Stimulated activated CD8-positive, alpha-beta memory T cell treated with anti-CD3 and anti-CD28 coated beads, Interleukin-4, amount 100 ng/mL, for 48 hours (primary cell): ENCODE measurements around the gene CPPED1.
"Not testable (repeated sequence)": the region's sequence is repeated elsewhere in the genome, so short reads cannot be mapped to it uniquely, and the experiment has no call there.

Experiments used
- DNase-seq: peaks from one replicate; pipeline ENCODE4 v3.0.0-alpha.2; 2020

CPPED1 gene

DNA sequence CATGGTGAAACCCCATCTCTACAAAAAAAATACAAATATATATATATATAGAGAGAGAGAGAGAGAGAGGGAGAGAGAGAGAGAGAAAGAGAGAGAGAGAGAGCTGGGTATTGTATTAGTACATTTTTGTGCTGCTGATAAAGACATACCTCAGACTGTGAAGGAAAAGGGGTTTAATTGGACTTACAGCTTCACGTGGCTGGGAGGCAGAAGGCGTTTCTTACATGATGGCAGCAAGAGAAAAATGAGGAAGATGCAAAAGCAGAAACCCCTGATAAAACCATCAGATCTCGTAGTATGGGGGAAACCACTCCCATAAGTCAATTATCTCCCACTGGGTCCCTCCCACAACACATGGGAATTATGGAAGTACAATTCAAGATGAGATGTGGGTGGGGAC is 37.5 kb downstream of the CPPED1 start:
- not testable (repeated sequence) for DNase-seq

DNA sequence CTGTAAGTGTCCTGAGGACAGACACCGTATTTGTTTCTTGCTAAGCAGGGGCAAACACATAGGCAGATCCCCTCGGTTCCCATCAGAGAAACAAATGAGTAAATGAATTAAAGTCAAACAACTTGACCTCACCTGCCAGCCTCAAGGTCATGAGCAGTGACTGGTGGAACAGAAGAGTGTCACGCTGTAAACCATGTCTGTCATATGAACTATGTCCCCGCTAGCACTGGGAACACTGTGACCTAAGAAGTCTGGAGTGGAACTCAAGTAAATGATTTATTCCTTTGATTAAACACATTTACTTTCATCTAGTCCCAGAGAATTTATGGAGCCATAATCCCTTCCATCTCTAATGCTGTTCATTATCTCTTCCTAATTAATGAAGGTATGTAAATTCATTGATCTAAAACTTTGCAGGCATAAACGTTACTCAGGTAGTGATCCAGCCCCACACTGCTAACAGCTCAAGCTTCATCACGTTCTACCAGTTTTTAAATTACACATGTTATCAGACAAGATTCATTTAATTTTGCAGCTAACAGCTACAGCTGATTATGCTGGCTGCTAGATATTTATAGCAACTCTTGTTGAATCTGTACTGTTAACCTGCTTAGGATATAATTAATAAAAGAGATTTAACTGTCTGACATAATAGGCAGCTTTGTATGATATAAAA is 38.7 kb downstream of the CPPED1 start:
- DNase-seq = no peak

DNA sequence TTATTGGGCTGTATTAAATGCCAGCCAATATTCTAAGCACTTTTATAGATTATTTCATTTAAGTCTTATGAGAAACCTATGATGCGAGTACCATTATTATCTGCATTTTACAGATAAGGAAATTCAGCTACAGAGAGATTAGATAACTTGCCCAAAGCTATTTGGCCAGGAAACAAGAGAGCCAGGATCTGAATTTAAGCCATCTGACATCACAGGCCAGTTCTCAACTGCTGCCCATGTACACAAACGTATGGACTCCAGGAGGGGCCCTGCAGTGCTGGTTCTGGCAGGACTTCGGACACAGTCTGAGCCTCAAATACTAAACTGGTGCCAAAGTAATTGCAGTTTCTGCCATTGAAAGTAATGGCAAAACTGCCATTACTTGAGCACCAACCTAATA is 40.2 kb downstream of the CPPED1 start:
- no peak for DNase-seq

DNA sequence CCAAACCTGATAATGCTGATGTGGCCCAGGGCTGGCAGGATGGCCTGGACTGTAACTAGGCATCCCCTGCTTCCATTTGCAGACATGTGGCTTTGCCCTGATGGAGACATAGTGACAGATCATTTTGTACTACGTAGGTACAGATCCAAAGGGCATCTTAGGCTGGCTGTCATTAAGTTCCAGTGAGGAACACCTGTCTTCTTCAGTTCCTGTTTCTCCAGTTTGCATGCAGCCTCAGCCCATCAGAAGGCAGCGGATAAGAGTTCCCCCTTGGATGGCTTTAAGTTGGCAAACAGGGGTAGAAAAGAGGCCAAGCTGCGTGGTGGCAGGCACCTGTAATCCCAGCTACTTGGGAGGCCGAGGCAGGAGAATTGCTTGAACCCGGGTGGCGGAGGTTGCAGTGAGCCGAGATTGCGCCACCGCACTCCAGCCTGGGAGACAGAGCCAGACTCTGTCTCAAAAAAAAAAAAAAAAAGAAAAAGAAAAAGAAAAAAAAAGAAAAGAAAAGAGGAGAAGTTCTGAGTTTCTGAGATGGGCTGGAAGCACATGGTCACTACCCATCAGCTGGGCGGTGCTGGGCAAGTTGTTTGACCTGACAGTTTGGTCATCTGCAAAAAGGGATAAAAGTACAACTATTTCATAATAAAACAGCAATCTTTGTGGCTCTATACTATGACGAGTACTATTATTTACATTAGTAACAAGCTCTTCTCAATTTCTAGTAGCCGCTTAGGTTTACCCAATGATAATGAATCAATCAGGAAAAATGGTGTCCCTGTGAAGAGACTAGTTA is 42.7 kb downstream of the CPPED1 start:
- DNase-seq = no peak

DNA sequence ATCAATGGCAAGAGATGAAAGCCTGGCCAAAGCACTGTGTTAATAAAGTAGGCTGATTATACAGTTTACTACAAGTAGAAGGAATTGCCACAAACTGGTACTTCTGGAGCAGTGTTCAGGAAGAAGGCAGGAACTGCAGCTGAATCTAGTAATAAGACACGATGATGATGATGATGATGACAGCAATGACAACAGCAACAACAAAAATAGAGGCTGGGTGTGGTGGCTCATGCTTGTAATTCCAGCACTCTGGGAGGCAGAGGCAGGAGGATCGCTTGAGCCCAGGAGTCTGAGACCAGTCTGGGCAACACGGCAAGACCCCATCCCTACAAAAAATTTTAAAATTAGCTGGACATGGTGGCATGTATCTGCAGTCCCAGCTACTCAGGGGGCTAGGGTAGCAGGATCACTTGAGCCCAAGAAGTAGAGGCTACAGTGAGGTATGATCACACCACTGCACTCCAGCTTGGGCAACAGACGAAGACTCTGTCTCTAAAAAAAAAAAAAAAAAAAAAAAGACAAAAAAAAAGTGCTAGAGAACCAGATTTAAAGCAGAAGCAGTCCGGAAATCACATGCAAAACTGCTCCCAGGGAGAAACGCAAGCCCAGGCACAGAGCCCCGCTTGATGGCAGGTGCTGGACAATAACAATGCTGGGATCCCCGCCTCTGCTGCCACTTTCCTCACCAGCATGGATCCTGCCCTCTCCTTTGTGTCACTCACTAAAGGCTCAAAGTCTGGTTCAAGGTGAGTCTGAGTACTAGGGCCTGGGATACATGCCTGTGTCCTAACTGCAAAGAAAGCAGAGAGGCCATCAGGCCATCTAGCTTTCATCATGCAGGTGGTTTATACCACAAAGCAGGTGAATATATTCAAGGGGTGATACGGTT is 44.8 kb downstream of the CPPED1 start:
- no peak for DNase-seq

DNA sequence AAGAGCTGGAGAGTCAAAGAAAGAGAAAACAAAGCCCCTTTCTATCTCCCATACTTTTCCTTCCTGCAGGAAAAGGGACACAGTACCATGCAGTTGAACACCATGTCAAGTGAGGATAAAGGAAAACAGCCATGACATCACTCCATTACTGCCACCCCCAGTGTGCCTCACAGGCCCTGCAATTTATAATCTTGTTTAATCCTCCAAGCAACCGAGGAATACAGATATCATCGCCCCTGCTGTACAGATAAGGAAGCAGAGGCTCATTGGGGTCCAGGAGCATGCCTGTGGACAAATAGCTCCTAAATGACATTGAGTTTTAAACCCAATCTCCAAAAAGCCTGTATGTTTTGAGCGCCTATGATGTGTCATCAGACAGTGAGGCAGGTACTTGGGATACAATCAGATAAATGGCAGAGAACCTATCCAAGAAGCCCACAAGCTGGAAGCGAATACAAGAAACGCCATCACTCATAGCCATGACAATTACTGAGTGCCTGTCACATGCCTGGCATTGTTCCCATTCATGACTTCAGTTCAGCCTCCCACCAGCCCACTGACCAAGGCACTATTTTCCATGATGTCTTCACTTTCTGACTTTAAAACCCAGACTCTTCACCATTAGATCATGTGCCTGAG is 45.5 kb downstream of the CPPED1 start:
- DNase-seq = no peak

DNA sequence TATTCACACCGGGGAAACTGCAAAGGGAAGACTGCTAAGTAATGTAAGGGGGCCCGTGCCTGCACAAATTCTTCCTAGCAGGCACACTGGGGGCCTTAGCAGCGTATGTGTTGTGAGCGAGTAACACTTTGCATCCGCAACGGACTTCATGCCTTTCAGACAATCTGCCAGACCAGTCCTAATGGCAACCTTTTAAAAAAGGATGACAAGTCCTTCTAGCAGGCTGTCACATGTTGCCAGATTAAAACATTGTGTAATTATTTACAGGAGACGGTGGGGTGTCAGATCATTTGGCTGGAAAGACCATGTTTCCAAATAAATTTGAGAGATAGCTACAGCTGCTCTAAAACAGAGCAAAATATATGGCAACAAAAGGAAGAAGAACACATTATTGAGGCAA is 46.1 kb downstream of the CPPED1 start:
- no peak for DNase-seq

DNA sequence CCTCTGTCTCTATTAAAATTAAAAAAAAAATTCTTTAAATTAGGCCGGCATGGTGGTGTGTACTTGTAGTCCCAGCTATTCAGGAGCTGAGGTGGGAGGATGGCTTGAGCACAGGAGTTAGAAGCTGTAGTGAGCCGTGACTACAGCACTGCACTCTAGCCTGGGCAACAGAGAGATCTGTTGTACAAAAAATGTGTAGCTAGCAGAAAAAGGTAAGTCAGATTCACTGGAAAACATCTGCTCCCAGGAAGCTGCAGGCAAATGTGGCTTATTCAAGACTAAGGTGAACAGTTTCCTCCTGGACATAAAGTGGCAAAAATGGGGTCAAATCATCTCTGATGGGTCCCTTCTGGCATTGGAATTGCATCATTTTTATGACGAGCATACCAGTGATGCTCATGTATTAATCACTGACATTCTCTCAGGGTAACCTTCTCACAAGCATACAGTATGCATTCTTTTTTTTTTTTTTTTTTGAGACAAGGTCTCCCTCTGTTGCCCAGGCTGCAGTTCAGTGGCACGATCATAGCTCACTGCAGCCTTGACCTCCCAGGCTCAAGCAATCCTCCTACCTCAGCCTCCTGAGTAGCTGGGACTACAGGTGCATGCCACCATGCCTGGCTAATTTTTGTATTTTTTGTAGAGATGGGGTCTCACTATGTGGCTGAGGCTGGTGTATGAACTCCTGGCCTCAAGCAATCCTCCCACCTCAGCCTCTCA is 48.7 kb downstream of the CPPED1 start:
- DNase-seq = no peak

DNA sequence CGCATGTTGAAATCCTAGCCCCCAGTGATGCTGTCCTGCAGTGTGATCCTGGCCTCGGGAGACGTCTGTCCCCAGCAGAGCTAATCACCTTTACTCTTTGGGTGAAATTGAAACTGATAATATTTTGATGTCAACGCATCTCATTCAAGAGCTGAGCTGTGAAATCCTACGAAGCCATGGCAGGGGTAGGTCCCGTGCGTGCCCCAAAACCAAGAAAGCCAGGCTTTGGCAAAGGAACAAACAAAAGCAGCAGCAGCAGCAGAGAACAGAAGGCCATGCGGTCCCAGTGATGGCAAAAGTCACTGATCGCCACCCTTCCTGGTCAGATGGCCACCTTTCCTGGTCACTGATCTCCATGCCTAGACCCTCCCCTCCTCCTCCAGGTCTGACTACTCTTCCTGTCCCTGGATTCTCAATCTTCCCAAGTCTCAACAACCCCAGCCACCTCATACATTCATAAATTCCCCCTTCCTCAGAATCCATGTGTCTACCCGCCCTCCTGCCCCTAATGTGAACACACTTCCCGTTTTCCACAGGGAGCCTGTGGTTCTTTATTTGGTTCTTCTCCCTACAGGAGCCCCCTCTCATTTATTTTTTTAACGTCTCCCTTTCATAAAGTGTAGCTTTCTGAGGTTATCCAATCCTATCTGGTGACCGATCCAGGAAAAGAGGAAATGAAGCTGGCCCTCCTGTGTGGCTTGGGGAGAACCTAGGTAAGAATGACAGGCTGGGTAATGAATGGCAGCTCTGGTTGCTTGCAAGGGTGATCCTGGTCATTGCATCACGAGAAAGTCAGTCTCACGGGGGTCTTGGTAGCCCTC is 50.3 kb downstream of the CPPED1 start:
- no peak for DNase-seq

DNA sequence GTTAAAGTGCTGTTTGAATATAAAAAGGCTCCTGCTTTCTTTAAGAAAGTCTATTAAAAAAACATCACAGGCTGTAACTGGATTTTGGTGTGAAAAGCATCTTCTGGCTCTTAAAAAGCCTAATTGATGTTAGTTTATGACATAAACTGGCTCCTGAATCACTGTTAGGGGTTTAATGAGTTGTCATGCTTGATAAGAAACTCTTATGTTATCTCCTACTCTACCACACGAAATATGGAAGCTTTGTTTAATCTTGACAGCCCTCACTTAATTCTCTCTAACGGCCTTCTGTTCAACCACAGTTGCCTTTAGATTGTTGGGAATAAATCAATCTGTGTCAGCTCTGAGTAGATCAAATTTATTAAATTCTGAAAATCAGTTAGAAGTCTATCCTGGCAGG is 51.5 kb downstream of the CPPED1 start:
- DNase-seq = no peak

DNA sequence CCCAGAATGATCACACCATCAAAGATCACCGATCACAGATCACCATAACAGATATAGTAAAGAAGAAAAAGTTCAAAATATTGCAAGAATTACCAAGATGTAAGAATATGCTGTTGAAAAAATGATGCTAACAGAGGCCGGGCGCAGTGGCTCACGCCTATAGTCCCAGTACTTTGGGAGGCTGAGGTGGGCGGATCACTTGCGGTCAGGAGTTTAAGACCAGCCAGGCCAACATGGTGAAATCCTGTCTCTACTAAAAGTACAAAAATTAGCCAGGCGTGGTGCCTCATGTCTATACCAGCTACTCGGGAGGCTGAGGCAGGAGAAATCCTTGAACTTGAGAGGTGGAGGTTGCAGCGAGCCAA is 53.2 kb downstream of the CPPED1 start:
- peak; percentile 36 for DNase-seq

DNA sequence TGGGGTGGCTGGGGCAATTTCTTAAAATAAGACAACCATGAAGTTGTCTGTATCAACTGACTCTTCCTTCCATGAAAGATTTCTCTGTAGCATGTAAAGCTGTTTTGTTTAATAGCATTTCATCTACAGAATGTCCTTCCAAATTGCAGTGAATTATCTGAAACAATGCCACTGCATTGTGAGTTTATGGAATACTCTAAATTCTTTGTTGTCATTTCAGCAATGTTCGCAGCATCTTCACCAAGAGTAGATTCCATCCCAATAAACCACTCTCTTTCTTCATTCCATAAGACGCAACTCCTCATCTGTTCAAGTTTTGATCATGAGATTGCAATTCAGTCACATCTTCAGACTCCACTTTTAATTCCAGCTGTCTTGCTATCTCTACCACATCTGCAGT is 54.6 kb downstream of the CPPED1 start:
- DNase-seq = no peak

DNA sequence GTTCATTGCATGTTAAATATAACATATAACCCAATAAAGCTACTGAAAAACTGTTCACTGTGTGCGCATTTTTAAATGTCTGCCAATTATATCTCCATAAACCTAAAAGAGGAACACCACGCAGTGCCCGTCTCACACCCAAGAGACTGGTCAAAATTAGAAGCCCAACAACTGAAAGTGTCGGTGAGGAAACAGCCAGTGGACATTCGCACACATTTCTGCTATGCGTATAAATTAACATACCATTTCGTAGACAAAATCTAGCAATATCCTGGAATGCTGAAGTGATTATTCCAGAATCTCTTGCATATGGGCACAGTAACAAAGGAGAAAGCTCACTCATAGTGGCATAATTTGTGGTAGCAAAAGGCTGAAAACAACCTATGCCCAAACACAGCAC is 55.9 kb downstream of the CPPED1 start:
- no peak for DNase-seq

DNA sequence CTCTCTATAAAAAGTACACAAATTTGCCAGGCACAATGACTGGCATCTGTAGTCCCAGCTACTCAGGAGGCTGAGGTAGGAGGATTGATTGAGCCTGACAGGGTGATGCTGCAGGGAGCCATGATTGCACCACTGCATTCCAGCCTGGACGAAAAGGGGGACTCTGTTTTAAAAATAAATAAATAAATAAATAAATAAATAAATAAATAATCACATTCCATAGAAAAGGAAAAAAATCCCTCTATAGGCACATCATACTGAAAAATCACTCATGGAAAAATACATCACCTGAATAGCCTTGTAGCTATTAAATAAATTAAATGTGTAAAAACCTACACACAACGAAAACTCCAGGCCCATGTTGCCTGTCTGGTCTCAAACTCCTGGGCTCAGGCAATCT is 56.4 kb downstream of the CPPED1 start:
- DNase-seq = no peak

DNA sequence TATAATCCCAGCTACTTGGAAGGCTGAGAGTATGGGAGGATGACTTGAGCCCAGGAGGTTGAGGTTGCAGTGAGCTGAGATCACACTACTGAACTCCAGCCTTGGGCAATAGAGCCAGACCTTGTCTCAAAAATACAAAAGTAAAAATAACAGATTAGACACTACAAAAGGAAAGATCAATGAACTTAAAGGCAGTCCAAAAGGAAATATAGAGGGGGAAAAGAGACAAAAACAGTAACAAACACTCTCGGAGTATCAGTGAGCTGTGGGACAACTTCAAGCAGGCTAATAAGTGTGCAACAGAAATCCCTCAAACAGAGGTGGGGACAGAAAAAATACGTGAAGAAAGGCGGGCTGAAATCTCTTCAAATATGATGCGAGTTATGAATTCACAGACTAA is 58.8 kb downstream of the CPPED1 start:
- DNase-seq = no peak

DNA sequence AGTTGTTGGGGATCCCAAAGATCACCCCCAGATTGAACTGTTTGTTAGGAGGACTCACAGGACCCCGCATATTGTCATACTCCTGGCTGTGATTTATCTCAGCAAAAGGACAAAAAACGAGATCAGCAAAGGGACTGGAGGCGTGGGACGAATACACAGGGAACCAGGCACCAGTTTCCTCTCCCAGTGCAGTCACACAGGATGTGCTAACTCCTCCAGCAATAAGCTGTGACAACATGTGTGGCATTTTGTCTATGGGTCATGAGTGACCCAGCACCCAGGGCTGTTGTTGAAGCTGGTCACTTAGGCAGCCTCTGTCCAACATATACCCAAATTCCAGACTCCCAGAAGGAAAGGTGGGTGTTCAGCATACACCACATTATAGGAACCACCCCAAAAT is 60.9 kb downstream of the CPPED1 start:
- DNase-seq = no peak

DNA sequence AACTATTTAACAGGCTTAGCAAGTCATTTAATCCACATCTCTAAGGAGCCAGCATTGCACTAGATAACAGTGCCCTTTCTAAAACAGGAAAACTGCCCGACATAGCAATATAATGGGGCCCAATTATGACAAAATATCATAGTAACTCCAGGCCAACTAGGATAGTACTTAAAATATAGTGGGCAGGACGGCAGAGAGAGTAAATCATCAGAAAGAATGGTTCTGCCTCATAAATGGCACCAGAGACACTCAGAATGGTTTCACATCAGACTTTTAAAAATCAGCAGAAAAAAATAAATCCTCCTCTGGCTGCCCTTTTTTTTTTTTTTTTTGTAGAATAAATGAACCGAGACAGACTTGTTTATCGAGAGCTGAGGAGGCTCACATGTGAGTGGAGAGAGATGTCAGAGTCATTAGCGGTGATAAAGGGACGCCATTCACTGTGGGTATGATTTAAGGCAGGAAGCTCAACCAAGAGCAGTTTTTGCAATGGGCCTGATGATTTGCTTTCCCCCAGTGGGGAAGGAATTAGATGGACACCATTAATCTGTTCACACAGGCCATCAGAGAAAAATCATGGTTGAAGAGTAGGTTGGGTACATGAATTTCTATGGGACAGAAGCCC is 62.6 kb downstream of the CPPED1 start:
- DNase-seq = no peak

DNA sequence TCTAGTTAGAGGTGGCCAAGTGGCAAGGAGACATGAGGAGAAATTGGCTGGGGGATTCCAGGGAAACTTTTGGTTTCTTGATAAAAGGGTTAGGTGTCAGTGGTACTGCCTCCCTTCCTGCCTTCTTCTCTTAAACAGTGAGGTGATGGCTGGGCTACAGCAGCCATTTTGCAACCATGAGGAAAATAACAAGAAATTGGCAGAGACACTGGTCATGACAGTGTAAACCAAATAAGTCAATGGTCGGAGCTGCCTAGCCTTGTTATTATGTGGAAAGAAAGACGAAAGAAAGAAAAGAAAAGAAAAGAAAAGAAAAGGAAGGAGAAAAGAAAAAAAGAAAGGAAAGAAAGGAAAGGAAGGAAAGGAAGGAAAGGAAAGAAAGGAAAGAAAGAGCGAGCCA is 63.9 kb downstream of the CPPED1 start:
- no peak for DNase-seq

DNA sequence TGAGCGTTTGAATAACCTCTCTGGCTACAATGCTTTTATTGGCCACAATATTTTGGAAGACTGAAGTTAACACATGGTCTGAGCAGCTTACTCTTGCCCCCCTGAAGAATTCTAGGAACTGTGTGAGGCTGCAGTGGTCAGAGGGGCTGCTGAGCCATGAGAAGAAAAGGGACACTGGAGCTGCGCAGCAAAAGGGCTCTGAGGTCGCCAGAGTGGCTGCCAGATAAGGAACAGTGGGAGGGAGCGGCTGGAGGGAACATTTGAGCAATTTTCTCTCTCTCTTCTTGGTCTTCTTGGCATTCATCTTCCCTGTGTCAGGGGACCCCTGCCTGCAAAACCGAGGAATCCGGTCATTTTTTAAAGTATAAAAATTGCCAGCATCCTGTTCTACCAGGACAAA is 66.1 kb downstream of the CPPED1 start:
- no peak for DNase-seq

DNA sequence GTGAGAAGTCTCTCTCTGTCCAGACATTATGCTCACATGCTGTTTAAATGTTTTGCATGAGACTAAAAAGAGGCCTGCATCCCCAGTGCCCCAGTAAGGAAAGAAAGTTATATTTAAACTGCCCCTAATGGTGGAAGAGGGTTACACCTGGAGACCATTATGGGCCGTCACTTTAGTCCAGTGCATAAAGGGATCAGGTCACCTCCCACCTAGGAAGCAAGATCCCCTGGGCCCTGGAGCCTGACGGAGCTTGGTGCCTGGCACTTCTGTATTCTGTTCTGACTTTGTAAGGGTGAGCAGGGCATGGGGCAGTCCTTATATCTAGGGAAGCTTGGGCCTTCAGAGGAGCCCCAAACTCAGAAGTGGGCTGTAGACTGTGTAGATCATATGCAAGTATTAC is 67.9 kb downstream of the CPPED1 start:
- no peak for DNase-seq

DNA sequence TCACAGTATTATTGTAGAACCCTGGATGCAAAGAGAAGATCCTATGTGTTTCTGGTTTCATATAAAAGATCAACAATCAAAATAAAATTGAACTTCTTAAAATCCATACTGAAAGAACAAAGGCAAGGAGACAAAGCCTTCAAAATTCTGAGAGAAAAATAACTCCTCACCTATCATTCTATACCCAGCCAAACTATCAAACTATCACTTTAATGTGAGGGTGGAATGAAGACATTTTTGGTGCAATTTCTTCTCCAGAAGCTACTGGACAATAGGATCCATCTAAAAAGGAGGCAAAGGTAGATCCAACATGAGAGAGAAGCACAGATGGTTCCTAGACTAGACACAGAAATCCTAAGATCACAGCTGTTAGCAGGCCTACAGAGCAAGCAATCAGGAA is 71.1 kb downstream of the CPPED1 start:
- no peak for DNase-seq
